Bronchial epithelial cell (primary cell): ENCODE results near the gene JAZF1. TPM values are rescaled to one million over a fixed set of nuclear protein-coding genes. Genes with fewer than 3 reads are reported as not detected.

Experiments used
- DNase-seq: peaks from one replicate; pipeline ENCODE4 v3.0.0-alpha.2; 2010; ENCODE audit warnings: low read depth
- FAIRE-seq: peaks from 2 replicates; lab custom pipeline; 2011; peaks lifted over from hg19 to GRCh38; lab: Jason Lieb, UNC
- H3K27me3 ChIP-seq: 2 replicates; pipeline ENCODE4 v1.5.1; 2011; ENCODE audit warnings: low read length; ENCODE audit not compliant: control insufficient read depth, insufficient read depth
- H3K36me3 ChIP-seq: 2 replicates; pipeline ENCODE4 v1.5.1; 2011; ENCODE audit warnings: low read length; ENCODE audit not compliant: control insufficient read depth, insufficient read depth
- H3K4me3 ChIP-seq: 2 replicates; pipeline ENCODE4 v1.5.1; 2011; ENCODE audit warnings: mild to moderate bottlenecking, low read depth, low read length, control low read depth
- CTCF ChIP-seq: IDR thresholded peaks from 2 replicates; pipeline ENCODE4 v1.5.1; 2011; ENCODE audit warnings: mild to moderate bottlenecking, moderate library complexity, low read length, control low read depth, inconsistent platforms; ENCODE audit not compliant: insufficient read depth, severe bottlenecking
- total RNA-seq: library from RNA; depleted of rRNA; stranded (reverse); fragments of >200 nt; gene quantifications from 2 replicates; pipeline ENCODE4 v1.2.1, GENCODE V29; 2014

Gene JAZF1
- total RNA-seq, 1 donor from 2014 or later: 1.1 TPM

- no peak for TF ChIP-seq CTCF
- DNase-seq (no peak), FAIRE-seq (no peak)
- no peaks in the 10 kb centered on the region for H3K27me3 ChIP-seq
- no peak overlapping the region for H3K4me3 ChIP-seq
- no peaks in the 10 kb centered on the region for H3K36me3 ChIP-seq
Observed at GRCh38 chr7:27971171-27971812, 209.3 kb downstream of the JAZF1 start.

- H3K4me3 ChIP-seq: no peak overlapping the region
- H3K36me3 ChIP-seq: no peaks in the 10 kb centered on the region
- H3K27me3 ChIP-seq: no peaks in the 10 kb centered on the region
- no peak for DNase-seq
- TF ChIP-seq CTCF: no peak
- no peak for FAIRE-seq
Observed at GRCh38 chr7:27970350-27970749, 210.2 kb downstream of the JAZF1 start.

GRCh38 chr7:27969346-27969745 lies 211.2 kb downstream of the JAZF1 start:
- H3K4me3 ChIP-seq: no peak overlapping the region
- TF ChIP-seq CTCF: no peak
- H3K27me3 ChIP-seq: no peaks in the 10 kb centered on the region
- H3K36me3 ChIP-seq: no peaks in the 10 kb centered on the region
- no peak for DNase-seq
- FAIRE-seq: no peak

GRCh38 chr7:27967639-27968038 lies 213.0 kb downstream of the JAZF1 start:
- FAIRE-seq (no peak), DNase-seq (no peak)
- Histone ChIP-seq H3K4me3 (no peak overlapping the region), H3K27me3 (no peaks in the 10 kb centered on the region), H3K36me3 (no peaks in the 10 kb centered on the region)
- TF ChIP-seq CTCF: no peak

GRCh38 chr7:27966219-27966780 lies 214.3 kb downstream of the JAZF1 start:
- DNase-seq (no peak), FAIRE-seq (no peak)
- H3K27me3 ChIP-seq: no peaks in the 10 kb centered on the region
- no peak overlapping the region for H3K4me3 ChIP-seq
- TF ChIP-seq CTCF: no peak
- no peaks in the 10 kb centered on the region for H3K36me3 ChIP-seq

- FAIRE-seq: no peak
- no peaks in the 10 kb centered on the region for H3K27me3 ChIP-seq
- no peak overlapping the region for H3K4me3 ChIP-seq
- DNase-seq: no peak
- TF ChIP-seq CTCF: no peak
- H3K36me3 ChIP-seq: no peaks in the 10 kb centered on the region
Observed at GRCh38 chr7:27965650-27966049, 214.9 kb downstream of the JAZF1 start.
